DMS153 treated with DMSO at 0.1 percent for 48 hours (cell line): ENCODE results near the gene OR10G2.

Source experiments
- DNase-seq: peaks from one replicate; lab custom pipeline; 2025; ENCODE audit not compliant: unreplicated experiment; lab: John Stamatoyannopoulos, UW

Gene OR10G2

DNA sequence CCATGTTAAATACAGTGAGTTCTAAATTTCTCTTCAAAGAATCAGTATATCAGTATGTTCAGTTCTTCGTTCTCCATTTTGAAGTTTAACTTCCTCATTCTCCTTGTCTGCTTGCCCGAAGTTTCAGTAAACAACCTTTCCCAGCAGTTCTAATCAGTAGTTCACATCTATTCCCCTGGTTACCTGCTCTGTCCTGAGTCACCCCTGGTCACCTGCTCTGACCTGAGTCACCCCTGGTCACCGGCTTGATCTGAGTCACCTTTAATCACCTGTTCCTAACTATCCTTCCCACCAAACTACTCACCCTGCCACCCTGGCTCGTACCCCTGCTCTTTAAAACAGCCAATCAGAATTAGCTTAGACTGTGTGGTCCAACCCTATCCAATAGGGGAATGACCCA lies 45.4 kb downstream of the OR10G2 start:
- DNase-seq = no peak
